SK-N-SH (cell line): ENCODE results near the gene BBS4. TPM values are rescaled to one million over a fixed set of nuclear protein-coding genes. Genes with fewer than 3 reads are reported as not detected.
A peak's percentile ranks its signal among the peaks of the same experiment; 100 is the strongest.

ENCODE experiments used
- CTCF ChIA-PET: fragments of 300-600, 350-600 bp; formaldehyde crosslinking; extraction: SDS; loops from one replicate; lab custom pipeline; 2021; lab: Yijun Ruan, JAX
- POLR2A ChIA-PET: fragments of 350-600 bp; sonication (Branson Sonifier 250); formaldehyde crosslinking; extraction: SDS; loops from one replicate; lab custom pipeline; 2020; ENCODE audit warnings: antibody characterized with exemption, inconsistent platforms; lab: Yijun Ruan, JAX
- DNase-seq: peaks from one replicate; pipeline ENCODE4 v3.0.0; 2012
- H2AFZ ChIP-seq: fragments of 200-600 bp; sonication (generic); 2 replicates; pipeline ENCODE4 v1.8.1; 2016; ENCODE audit warnings: antibody characterized with exemption, mild to moderate bottlenecking, low read depth
- H3F3A ChIP-seq: fragments of 200-600 bp; sonication (generic); replicated peaks from 2 replicates; pipeline ENCODE3; 2016; ENCODE audit warnings: antibody characterized with exemption, mild to moderate bottlenecking; ENCODE audit not compliant: insufficient read depth
- H3K27ac ChIP-seq, 2 experiments: fragments of 200-500 bp in 1 of 2; fragments of 200-600 bp in 1 of 2; sonication (Bioruptor generic) in 1 of 2; sonication (generic), shearing (Covaris generic) in 1 of 2; 2 replicates each; pipeline versions ENCODE4 v1.5.1 to v1.6.1; 2014 to 2016; ENCODE audit warnings: low read depth in 2 of 2, inconsistent platforms in 1 of 2, low read length in 1 of 2, mild to moderate bottlenecking in 1 of 2, mixed read lengths in 1 of 2
- H3K27me3 ChIP-seq: fragments of 200-600 bp; sonication (generic), shearing (Covaris generic); 2 replicates; pipeline ENCODE4 v1.6.1; 2016; ENCODE audit warnings: mixed run types; ENCODE audit not compliant: insufficient read depth
- H3K36me3 ChIP-seq, 2 experiments: fragments of 200-500 bp in 1 of 2; fragments of 200-600 bp in 1 of 2; sonication (Bioruptor generic) in 1 of 2; sonication (generic) in 1 of 2; replicated peaks in 1 of 2; 2 replicates each; pipeline versions ENCODE3 to v1.5.1; 2014 to 2016; ENCODE audit warnings: low read length in 1 of 2, mild to moderate bottlenecking in 1 of 2; ENCODE audit not compliant: insufficient read depth in 2 of 2, control insufficient read depth in 1 of 2
- H3K4me1 ChIP-seq, 2 experiments: fragments of 200-500 bp in 1 of 2; fragments of 200-600 bp in 1 of 2; sonication (Bioruptor generic) in 1 of 2; sonication (generic), shearing (Covaris generic) in 1 of 2; 2 replicates each; pipeline versions ENCODE4 v1.5.1 to v1.6.1; 2014 to 2016; ENCODE audit warnings: low read depth in 1 of 2, low read length in 1 of 2, mixed run types in 1 of 2; ENCODE audit not compliant: insufficient read depth in 2 of 2, control insufficient read depth in 1 of 2
- H3K4me2 ChIP-seq: fragments of 200-600 bp; sonication (generic), shearing (Covaris generic); 2 replicates; pipeline ENCODE4 v1.6.1; 2017; ENCODE audit warnings: mixed run types
- H3K4me3 ChIP-seq, 2 experiments: fragments of 200-500 bp in 1 of 2; fragments of 200-600 bp in 1 of 2; sonication (Bioruptor generic) in 1 of 2; sonication (generic), shearing (Covaris generic) in 1 of 2; 2 replicates each; pipeline versions ENCODE4 v1.5.1 to v1.8.1; 2014 to 2016; ENCODE audit warnings: low read depth in 2 of 2, inconsistent platforms in 1 of 2, low read length in 1 of 2, mild to moderate bottlenecking in 1 of 2, mixed read lengths in 1 of 2, moderate library complexity in 1 of 2
- H3K79me2 ChIP-seq: fragments of 200-600 bp; sonication (generic); 2 replicates; pipeline ENCODE4 v1.8.1; 2017; ENCODE audit warnings: mild to moderate bottlenecking; ENCODE audit not compliant: insufficient read depth
- H3K9ac ChIP-seq: fragments of 200-600 bp; sonication (generic); 2 replicates; pipeline ENCODE4 v1.6.1; 2017; ENCODE audit warnings: mixed run types
- H3K9me2 ChIP-seq: fragments of 200-600 bp; sonication (generic); 2 replicates; pipeline ENCODE4 v1.6.1; 2017; ENCODE audit warnings: mixed run types
- H3K9me3 ChIP-seq: fragments of 200-600 bp; sonication (generic); 2 replicates; pipeline ENCODE4 v1.6.1; 2017; ENCODE audit warnings: mixed run types, mild to moderate bottlenecking, moderate library complexity
- H4K20me1 ChIP-seq: fragments of 200-600 bp; sonication (generic); 2 replicates; pipeline ENCODE4 v1.6.1; 2017; ENCODE audit warnings: mild to moderate bottlenecking, mixed run types; ENCODE audit not compliant: insufficient read depth
- CHD2 ChIP-seq: fragments of 150-350 bp; IDR thresholded peaks from 2 replicates; pipeline ENCODE4 v1.6.1; 2018; ENCODE audit warnings: low read length; ENCODE audit not compliant: partially characterized antibody
- ELF1 ChIP-seq: IDR thresholded peaks from 2 replicates; pipeline ENCODE4 v1.4.0; 2012
- EP300 ChIP-seq, 2 experiments: IDR thresholded peaks; 2 replicates each; pipeline versions ENCODE4 v1.4.0 to v1.6.1; 2012; ENCODE audit warnings: borderline replicate concordance in 1 of 2, low read depth in 1 of 2, low read length in 1 of 2
- EZH2phosphoT487 ChIP-seq: fragments of 200-600 bp; sonication (generic); IDR thresholded peaks from 2 replicates; pipeline ENCODE4 v1.6.1; 2017; ENCODE audit warnings: low read depth, mixed run types, mild to moderate bottlenecking, antibody characterized with exemption, moderate library complexity, borderline replicate concordance
- FOXJ3 ChIP-seq: sonication (generic); formaldehyde crosslinking; IDR thresholded peaks from 2 replicates; pipeline ENCODE4 v1.5.1; 2020; ENCODE audit warnings: mild to moderate bottlenecking, missing genetic modification reagents
- GABPA ChIP-seq: IDR thresholded peaks from 2 replicates; pipeline ENCODE4 v1.4.0; 2012; ENCODE audit warnings: low read depth, mild to moderate bottlenecking
- JUND ChIP-seq: IDR thresholded peaks from 2 replicates; pipeline ENCODE4 v1.4.0; 2012
- MEF2A ChIP-seq: IDR thresholded peaks from 2 replicates; pipeline ENCODE4 v1.4.0; 2012; ENCODE audit warnings: low read depth, borderline replicate concordance
- RAD21 ChIP-seq: IDR thresholded peaks from 2 replicates; pipeline ENCODE4 v1.6.1; 2012; ENCODE audit warnings: mild to moderate bottlenecking, low read length
- REST ChIP-seq: IDR thresholded peaks from 2 replicates; pipeline ENCODE4 v1.6.1; 2012; ENCODE audit warnings: mild to moderate bottlenecking, low read depth, low read length, moderate library complexity
- RFX5 ChIP-seq: IDR thresholded peaks from 2 replicates; pipeline ENCODE4 v1.6.1; 2012; ENCODE audit warnings: mild to moderate bottlenecking, improper control_type of control experiment, low read length
- SMC3 ChIP-seq: IDR thresholded peaks from 2 replicates; pipeline ENCODE4 v1.6.1; 2012; ENCODE audit warnings: low read depth, low read length, improper control_type of control experiment
- YY1 ChIP-seq: IDR thresholded peaks from 2 replicates; pipeline ENCODE4 v1.4.0; 2012; ENCODE audit warnings: low read depth, mild to moderate bottlenecking
- ZBTB33 ChIP-seq: IDR thresholded peaks from 2 replicates; pipeline ENCODE4 v1.4.0; 2012; ENCODE audit warnings: low read depth, borderline replicate concordance
- WGBS: methylation state at CpG from one replicate; pipeline ENCODE4 v1.1.6; 2017; ENCODE audit warnings: low lambda C conversion rate; 5-methylcytosine and 5-hydroxymethylcytosine counted together
- polyA plus RNA-seq, 3 experiments: library from polyadenylated mRNA; depleted of rRNA; stranded (reverse); fragments of >200 nt; gene quantifications; 2 replicates each; pipeline ENCODE4 v1.2.3, GENCODE V29; 2012

Gene BBS4
- polyA plus RNA-seq, 1 of the 3 experiments (the other 2 are of a cell fraction), result 18.5 TPM

DNA sequence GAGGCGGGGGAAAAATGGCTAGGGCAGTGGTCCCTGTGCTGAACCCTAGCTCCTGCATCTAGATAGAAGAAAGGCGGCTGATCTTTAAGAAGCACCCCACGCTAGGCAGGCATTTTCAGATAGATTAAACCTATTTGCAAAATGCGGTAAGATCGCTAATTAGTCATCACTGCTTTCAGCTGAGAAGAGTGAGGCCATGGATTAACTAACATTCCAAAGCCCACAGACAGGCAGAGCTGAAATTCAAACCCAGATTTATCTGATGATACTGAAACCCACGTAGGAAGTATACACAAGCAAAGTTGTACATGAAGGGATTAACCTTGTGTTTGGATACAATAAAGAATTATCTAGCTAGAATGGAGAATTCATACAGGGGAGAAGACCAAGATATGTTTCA, 92.8 kb downstream of the BBS4 start:
- Histone ChIP-seq H3K9ac (no peak overlapping the region), H4K20me1 (0 out of 2 replicates have a peak, but pooled peaks cover 10% of the 10 kb centered on the region)
- POLR2A ChIA-PET, result no interaction called here
- TF ChIP-seq ELF1, result no peak
- no peak for TF ChIP-seq GABPA
- TF ChIP-seq JUND, result no peak
- TF ChIP-seq YY1, result no peak
- TF ChIP-seq SMC3, result no peak
- no peak for TF ChIP-seq EP300 (IDR thresholded peaks at IDR 0.05; ENCODE audit: borderline replicate concordance in 1 of 2, low read depth in 1 of 2, low read length in 1 of 2)
- TF ChIP-seq REST, result no peak
- TF ChIP-seq CHD2, result no peak
- TF ChIP-seq RFX5, result no peak
- TF ChIP-seq, all 33 proteins: peak for 0
- Histone ChIP-seq H2AFZ (no peak overlapping the region), H3K4me1 (peaks cover 0 to 10% of the 10 kb centered on the region in 2 experiments; a peak in 1 of 4 replicates), H3F3A (peaks cover 6% of the 10 kb centered on the region), H3K27ac (no peak overlapping the region), H3K27me3 (no peaks in the 10 kb centered on the region), H3K9me2 (no peaks in the 10 kb centered on the region), H3K4me3 (no peak overlapping the region), H3K36me3 (peaks cover 14 to 27% of the 10 kb centered on the region in 2 experiments), H3K79me2 (peaks cover 97% of the 10 kb centered on the region), H3K9me3 (no peaks in the 10 kb centered on the region), H3K4me2 (no peak overlapping the region)
- CTCF ChIA-PET, result interaction anchor here (1.0 kb wide), 1 partner anchor 495 kb away, joined by 3 read pairs; no protein-coding TSS in a partner anchor
- no peak for DNase-seq
- WGBS, result 94% methylated on average over 6 of the region's 6 CpGs

DNA sequence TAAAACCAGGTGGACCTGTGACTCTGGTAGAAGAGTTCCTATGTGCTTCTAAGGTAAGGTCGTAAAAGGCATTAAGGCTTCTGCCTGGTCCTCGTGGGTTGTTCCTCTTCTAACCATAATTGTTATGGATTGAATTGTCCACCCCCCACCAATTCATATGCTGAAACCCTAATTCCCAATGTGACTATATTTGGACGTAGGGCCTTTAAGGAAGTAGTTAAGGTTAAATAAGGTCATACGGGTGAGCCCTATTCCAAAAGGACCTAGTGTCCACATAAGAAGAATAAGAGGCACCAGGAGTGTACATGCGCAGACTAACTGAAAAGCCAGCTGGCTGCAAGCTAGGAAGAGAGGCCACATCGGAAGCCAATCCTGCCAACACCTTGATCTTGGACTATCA, 95.6 kb downstream of the BBS4 start:
- no peak overlapping the region for H3K9ac ChIP-seq
- peaks cover 6 to 13% of the 10 kb centered on the region in 2 experiments for H3K36me3 ChIP-seq
- no peaks in the 10 kb centered on the region for H3K9me2 ChIP-seq
- H3K9me3 ChIP-seq, result no peaks in the 10 kb centered on the region
- peaks cover 68% of the 10 kb centered on the region for H3K79me2 ChIP-seq
- peaks cover 0 to 21% of the 10 kb centered on the region in 2 experiments; a peak in 2 of 4 replicates for H3K4me1 ChIP-seq
- H3K4me2 ChIP-seq, result peak overlapping the region; percentile 80
- no peak overlapping the region for H2AFZ ChIP-seq
- 0 out of 2 replicates have a peak, but pooled peaks cover 3% of the 10 kb centered on the region for H4K20me1 ChIP-seq
- no peak for TF ChIP-seq RAD21
- no peak for TF ChIP-seq ZBTB33
- TF ChIP-seq FOXJ3 (CRISPR knock-in tag), result no peak
- TF ChIP-seq EZH2phosphoT487, result no peak
- TF ChIP-seq MEF2A, result no peak
- no peak for TF ChIP-seq REST
- CTCF ChIA-PET, result no interaction called here
- POLR2A ChIA-PET, result no interaction called here
- 0 out of 4 replicates have a peak overlapping the region, but pooled peaks of 1 of the 2 experiments have one; percentile 11 for H3K4me3 ChIP-seq
- no peak for DNase-seq
- no peak overlapping the region for H3K27ac ChIP-seq
- no peaks in the 10 kb centered on the region for H3K27me3 ChIP-seq
- WGBS, result 97% methylated on average over 6 of the region's 6 CpGs
- H3F3A ChIP-seq, result peaks cover 14% of the 10 kb centered on the region
